A549 (cell line): Measurements from ENCODE around the gene CNDP1. TPM values are rescaled to one million over a fixed set of nuclear protein-coding genes. Genes with fewer than 3 reads are reported as not detected.

ENCODE experiments used
- ATAC-seq, 2 experiments: fragments of 200-7000 bp in 1 of 2; fragments of >200 bp in 1 of 2; cut with Nextera tagmentation in 1 of 2; cut with Tn5 transposase in 1 of 2; 3 replicates each; pipeline versions ENCODE4 v1.8.0 to v1.9.1; 2018 to 2020; ENCODE audit warnings: mild to moderate bottlenecking in 1 of 2, moderate library complexity in 1 of 2
- CTCF ChIA-PET: fragments of 300-600 bp; sonication (Branson Sonifier 250); formaldehyde crosslinking; extraction: SDS; loops from one replicate; lab custom pipeline; 2021; ENCODE audit warnings: antibody characterized with exemption, inconsistent platforms; lab: Yijun Ruan, JAX
- POLR2A ChIA-PET: fragments of 350-600 bp; formaldehyde crosslinking; extraction: SDS; loops from one replicate; lab custom pipeline; 2021; ENCODE audit warnings: antibody characterized with exemption, inconsistent platforms; lab: Yijun Ruan, JAX
- DNase-seq, 2 experiments: peaks; one replicate each; pipeline versions ENCODE4 v3.0.0 to v3.0.0-alpha.2; 2011 to 2016; ENCODE audit warnings: low read depth in 1 of 2, low spot score in 1 of 2
- FAIRE-seq: peaks from 2 replicates; lab custom pipeline; 2011; peaks lifted over from hg19 to GRCh38; lab: Jason Lieb, UNC
- H3K27ac ChIP-seq, 2 experiments: fragments of >200 bp; sonication (Bioruptor Twin); formaldehyde crosslinking; 3 replicates each; pipeline ENCODE4 v1.5.1; 2016 to 2017
- H3K4me1 ChIP-seq: fragments of >200 bp; sonication (Bioruptor Twin); formaldehyde crosslinking; 3 replicates; pipeline ENCODE4 v1.6.1; 2016
- H3K4me2 ChIP-seq: fragments of >200 bp; sonication (Bioruptor Twin); formaldehyde crosslinking; 3 replicates; pipeline ENCODE4 v1.6.1; 2016
- H3K4me3 ChIP-seq: fragments of >200 bp; sonication (Bioruptor Twin); formaldehyde crosslinking; 3 replicates; pipeline ENCODE4 v1.5.1; 2016
- H3K9me3 ChIP-seq: fragments of >200 bp; sonication (Bioruptor Twin); formaldehyde crosslinking; 3 replicates; pipeline ENCODE4 v1.6.1; 2016
- ATOH8 ChIP-seq: fragments of 250-450 bp; sonication (Bioruptor Pico); IDR thresholded peaks from 2 replicates; pipeline ENCODE4 v1.5.0; 2020; ENCODE audit warnings: low read depth, mild to moderate bottlenecking, moderate library complexity
- BHLHE40 ChIP-seq: IDR thresholded peaks from 2 replicates; pipeline ENCODE4 v1.6.1; 2012; ENCODE audit warnings: low read depth, low read length, inconsistent platforms
- CBX2 ChIP-seq: fragments of 200-600 bp; sonication (generic); IDR thresholded peaks from 2 replicates; pipeline ENCODE4 v1.6.1; 2016; ENCODE audit warnings: low read depth, mild to moderate bottlenecking, borderline replicate concordance
- CHD4 ChIP-seq: fragments of 200-600 bp; sonication (generic); IDR thresholded peaks from 2 replicates; pipeline ENCODE4 v1.6.1; 2016; ENCODE audit warnings: antibody characterized with exemption, mild to moderate bottlenecking, borderline replicate concordance
- CTCF ChIP-seq: fragments of >200 bp; sonication (Bioruptor Twin); formaldehyde crosslinking; IDR thresholded peaks from 3 replicates; pipeline ENCODE4 v1.5.1; 2016
- E2F6 ChIP-seq: IDR thresholded peaks from 2 replicates; pipeline ENCODE4 v1.6.1; 2012; ENCODE audit warnings: low read depth, borderline replicate concordance
- EP300 ChIP-seq, 2 experiments: fragments of >200 bp; sonication (Bioruptor Twin); formaldehyde crosslinking; IDR thresholded peaks; 2 replicates in 1 of 2; 3 replicates in 1 of 2; pipeline ENCODE4 v1.6.1; 2016 to 2017
- ESRRA ChIP-seq: fragments of 150-350 bp; IDR thresholded peaks from 2 replicates; pipeline ENCODE4 v1.6.1; 2014; ENCODE audit warnings: mild to moderate bottlenecking, low read length, borderline replicate concordance
- MAFK ChIP-seq: fragments of 450-650 bp; IDR thresholded peaks from 2 replicates; pipeline ENCODE4 v1.6.1; 2014; ENCODE audit not compliant: partially characterized antibody
- MAZ ChIP-seq: fragments of 150-350 bp; IDR thresholded peaks from 2 replicates; pipeline ENCODE4 v1.6.1; 2014; ENCODE audit warnings: antibody characterized with exemption, low read depth, low read length, borderline replicate concordance
- MYC ChIP-seq: IDR thresholded peaks from 2 replicates; pipeline ENCODE4 v1.6.1; 2012; ENCODE audit warnings: mild to moderate bottlenecking, inconsistent platforms, low read length, improper control_type of control experiment, borderline replicate concordance
- NR3C1 ChIP-seq: fragments of >200 bp; sonication (Bioruptor Twin); formaldehyde crosslinking; IDR thresholded peaks from 3 replicates; pipeline ENCODE4 v1.6.1; 2017
- POLR2A ChIP-seq: IDR thresholded peaks from 2 replicates; pipeline ENCODE4 v1.6.1; 2012; ENCODE audit warnings: mild to moderate bottlenecking, low read length
- RARB ChIP-seq: fragments of 250-450 bp; sonication (Bioruptor Pico); IDR thresholded peaks from 2 replicates; pipeline ENCODE4 v1.8.0; 2021; ENCODE audit warnings: mild to moderate bottlenecking, moderate library complexity
- RNF2 ChIP-seq: fragments of 200-600 bp; sonication (generic); IDR thresholded peaks from 2 replicates; pipeline ENCODE4 v1.6.1; 2016; ENCODE audit warnings: low read depth, mild to moderate bottlenecking, antibody characterized with exemption, moderate library complexity, borderline replicate concordance
- SMC3 ChIP-seq: fragments of >200 bp; sonication (Bioruptor Twin); formaldehyde crosslinking; IDR thresholded peaks from 3 replicates; pipeline ENCODE4 v1.6.1; 2018; ENCODE audit warnings: inconsistent platforms
- ZC3H11A ChIP-seq: fragments of 450-650 bp; IDR thresholded peaks from 2 replicates; pipeline ENCODE4 v1.6.1; 2014; ENCODE audit warnings: antibody characterized with exemption, mild to moderate bottlenecking
- WGBS: methylation state at CpG from one replicate; pipeline ENCODE4 v1.1.6; 2017; ENCODE audit errors: missing lambda C conversion rate; 5-methylcytosine and 5-hydroxymethylcytosine counted together
- polyA plus RNA-seq, 4 experiments: library from polyadenylated mRNA; depleted of rRNA in 3 of 4; stranded (reverse); fragments of >200 nt; fragmentation: RNase III in 1 of 4; extraction: RNeasy Plus Mini Kit Qiagen cat#74134 plus additional on column Dnase treatment in 1 of 4; gene quantifications; 2 replicates in 3 of 4; 3 replicates in 1 of 4; pipeline ENCODE4 v1.2.3, GENCODE V29; 2011 to 2017

CNDP1 gene
- polyA plus RNA-seq, 2 of the 4 experiments (the other 2 are of a cell fraction): 0.16 TPM; not detected in 1

- H3K4me2 ChIP-seq: no peak overlapping the region
- H3K27ac ChIP-seq: no peak overlapping the region
- no peak overlapping the region for H3K4me3 ChIP-seq
- H3K4me1 ChIP-seq: no peaks in the 10 kb centered on the region
- ChIA-PET POLR2A (no interaction called here), CTCF (interaction anchor here (1.0 kb wide), 1 partner anchor 21 kb away, joined by 4 read pairs; no protein-coding TSS in a partner anchor)
- TF ChIP-seq MAFK (peak; percentile 38), RNF2 (no peak)
- no peak for DNase-seq
- no peak for ATAC-seq
- FAIRE-seq: no peak
- 72% methylated on average over 5 of the region's 7 CpGs for WGBS
- H3K9me3 ChIP-seq: no peaks in the 10 kb centered on the region
Observed at GRCh38 chr18:74531043-74531442, 3.3 kb upstream of the CNDP1 start.

GRCh38 chr18:74532511-74533025 is 1.7 kb upstream of the CNDP1 start:
- ChIA-PET CTCF (interaction anchor here (1.0 kb wide), 1 partner anchor 19 kb away, joined by 3 read pairs; no protein-coding TSS in a partner anchor), POLR2A (no interaction called here)
- Histone ChIP-seq H3K4me2 (no peak overlapping the region), H3K4me1 (no peaks in the 10 kb centered on the region), H3K27ac (no peak overlapping the region), H3K4me3 (no peak overlapping the region), H3K9me3 (no peaks in the 10 kb centered on the region)
- 56% methylated on average over 7 of the region's 9 CpGs for WGBS
- ATAC-seq (no peak), FAIRE-seq (no peak), DNase-seq (no peak)
- no peak for TF ChIP-seq EP300 (IDR thresholded peaks at IDR 0.05)

GRCh38 chr18:74533666-74534065 is 634 bp upstream of the CNDP1 start:
- no peak for ATAC-seq
- TF ChIP-seq CBX2: no peak
- FAIRE-seq: no peak
- ChIA-PET CTCF (interaction anchor here (0.7 to 1.4 kb wide), 2 partner anchors 12 to 18 kb away, joined by 3 to 5 read pairs; no protein-coding TSS in a partner anchor), POLR2A (no interaction called here)
- no peak overlapping the region for H3K27ac ChIP-seq
- WGBS: 72% methylated on average over 12 of the region's 12 CpGs
- no peak for DNase-seq
- no peak overlapping the region for H3K4me2 ChIP-seq
- H3K4me1 ChIP-seq: no peaks in the 10 kb centered on the region
- no peak overlapping the region for H3K4me3 ChIP-seq
- H3K9me3 ChIP-seq: no peaks in the 10 kb centered on the region

- TF ChIP-seq ATOH8 (CRISPR knock-in tag) (no peak), BHLHE40 (no peak), RARB (CRISPR knock-in tag) (no peak), POLR2A (no peak), MAZ (no peak), SMC3 (no peak), EP300 (IDR thresholded peaks at IDR 0.05) (no peak), CTCF (no peak), ESRRA (no peak), ZC3H11A (no peak), CHD4 (no peak), MYC (no peak), E2F6 (no peak), NR3C1 (no peak)
- H3K27ac ChIP-seq: no peak overlapping the region
- FAIRE-seq (no peak), ATAC-seq (no peak), DNase-seq (no peak)
- 32% methylated on average over 9 of the region's 9 CpGs for WGBS
- POLR2A ChIA-PET: no interaction called here
- CTCF ChIA-PET: no interaction called here
- no peaks in the 10 kb centered on the region for H3K4me1 ChIP-seq
- no peaks in the 10 kb centered on the region for H3K9me3 ChIP-seq
- no peak overlapping the region for H3K4me3 ChIP-seq
- H3K4me2 ChIP-seq: no peak overlapping the region
Observed at GRCh38 chr18:74534981-74535649, 815 bp downstream of the CNDP1 start.
